ENCODE measurements around the gene SPDYE2B. TPM values are rescaled to one million over a fixed set of nuclear protein-coding genes. Genes with fewer than 3 reads are reported as not detected.
A peak's percentile ranks its signal among the peaks of the same experiment; 100 is the strongest.
"Not testable (repeated sequence)": the region's sequence is repeated elsewhere in the genome, so short reads cannot be mapped to it uniquely, and the experiment has no call there.

SPDYE2B gene
- total RNA-seq: not detected
- 1 to 10 TPM; 2.2 to 4.7 (median 2.7) TPM for polyA plus RNA-seq (ENCODE audit: insufficient read length in 6 of 6)
- long read RNA-seq, donor 1: 0 reads
- long read RNA-seq, donor 2: 0 reads
- long read RNA-seq, donor 3: 0 reads
- long read RNA-seq, donor 4, partial matches to known transcripts: 0 of 1 reads
- long read RNA-seq, donor 4, other reads (novel, unspliced or antisense): 1 of 1 reads
- long read RNA-seq, donor 5: 0 reads
- long read RNA-seq, donor 6: 0 reads
- long read RNA-seq, donor 7: 0 reads
- long read RNA-seq, donor 8: 0 reads
- long read RNA-seq, donor 9: 0 reads
- long read RNA-seq, donor 10, partial matches to known transcripts: 0 of 2 reads
- long read RNA-seq, donor 10, other reads (novel, unspliced or antisense): 2 of 2 reads
- long read RNA-seq, donor 11: 0 reads
- long read RNA-seq, donor 12: 0 reads

- ATAC-seq; H3K9me3 ChIP-seq; H3K4me3 ChIP-seq; H3K36me3 ChIP-seq; DNase-seq; intact Hi-C loops (cut with DNase I); H3K27me3 ChIP-seq; H3K4me1 ChIP-seq; H3K27ac ChIP-seq: not testable (repeated sequence)
Measured at GRCh38 chr7:102649924-102650323, at the start of gene SPDYE2B. Gene SPDYE2B (plus strand): TSS chr7:102650319. CDS start chr7:102652349, 2,030 bp downstream.

GRCh38 chr7:102602317-102602716 is 47.8 kb upstream of the SPDYE2B start:
- H3K27ac ChIP-seq; H3K9me3 ChIP-seq; H3K36me3 ChIP-seq; H3K27me3 ChIP-seq; DNase-seq; H3K4me1 ChIP-seq; ATAC-seq; intact Hi-C loops (cut with DNase I); H3K4me3 ChIP-seq: not testable (repeated sequence)

GRCh38 chr7:102604431-102605145 is 45.5 kb upstream of the SPDYE2B start:
- ATAC-seq: peak; percentile 30
- H3K4me1 ChIP-seq; DNase-seq; intact Hi-C loops (cut with DNase I); H3K27ac ChIP-seq; H3K9me3 ChIP-seq; H3K4me3 ChIP-seq; H3K36me3 ChIP-seq; H3K27me3 ChIP-seq: not testable (repeated sequence)

- intact Hi-C loops (cut with DNase I); H3K27ac ChIP-seq; H3K36me3 ChIP-seq; DNase-seq; ATAC-seq; H3K4me3 ChIP-seq; H3K27me3 ChIP-seq; H3K4me1 ChIP-seq; H3K9me3 ChIP-seq: not testable (repeated sequence)
Measured at GRCh38 chr7:102606848-102607247, 43.3 kb upstream of the SPDYE2B start.

GRCh38 chr7:102609734-102610133 is 40.4 kb upstream of the SPDYE2B start:
- DNase-seq; intact Hi-C loops (cut with DNase I); H3K27ac ChIP-seq; H3K4me1 ChIP-seq; H3K4me3 ChIP-seq; H3K36me3 ChIP-seq; H3K9me3 ChIP-seq; H3K27me3 ChIP-seq; ATAC-seq: not testable (repeated sequence)

GRCh38 chr7:102610441-102610840 is 39.7 kb upstream of the SPDYE2B start:
- H3K4me3 ChIP-seq; ATAC-seq; H3K4me1 ChIP-seq; H3K27ac ChIP-seq; intact Hi-C loops (cut with DNase I); H3K27me3 ChIP-seq; H3K9me3 ChIP-seq; H3K36me3 ChIP-seq: not testable (repeated sequence)
- peak in 2 of 4 donors; percentile 28 to 44 for DNase-seq

- DNase-seq; H3K27me3 ChIP-seq; intact Hi-C loops (cut with DNase I): not testable (repeated sequence)
Measured at GRCh38 chr7:102611013-102611674, 39.0 kb upstream of the SPDYE2B start.

GRCh38 chr7:102611675-102612325 is 38.3 kb upstream of the SPDYE2B start:
- H3K27me3 ChIP-seq; ATAC-seq; H3K9me3 ChIP-seq; H3K36me3 ChIP-seq; intact Hi-C loops (cut with DNase I); H3K4me1 ChIP-seq: not testable (repeated sequence)
- peak overlapping the region in 1 of 2 donors; percentile 23 for H3K4me3 ChIP-seq
- peak in 3 of 4 donors; percentile 25 to 86 (median 36) for DNase-seq
- peak overlapping the region; percentile 44 to 75 for H3K27ac ChIP-seq

More at GRCh38 chr7:102611013-102611674, 39.0 kb upstream of the SPDYE2B start:
- not testable (repeated sequence) for H3K27ac ChIP-seq, H3K9me3 ChIP-seq, H3K4me1 ChIP-seq, H3K36me3 ChIP-seq, H3K4me3 ChIP-seq
- peak; percentile 55 for ATAC-seq

GRCh38 chr7:102613575-102614345 is 36.4 kb upstream of the SPDYE2B start:
- peak in 1 of 4 donors; percentile 32 for DNase-seq
- H3K4me3 ChIP-seq; H3K9me3 ChIP-seq; ATAC-seq; H3K27me3 ChIP-seq; intact Hi-C loops (cut with DNase I); H3K36me3 ChIP-seq; H3K27ac ChIP-seq; H3K4me1 ChIP-seq: not testable (repeated sequence)

GRCh38 chr7:102614346-102614697 is 35.8 kb upstream of the SPDYE2B start:
- peak; percentile 51 for ATAC-seq
- intact Hi-C loops (cut with DNase I); H3K4me1 ChIP-seq: not testable (repeated sequence)

GRCh38 chr7:102614873-102615272 is 35.2 kb upstream of the SPDYE2B start:
- H3K27me3 ChIP-seq; DNase-seq; H3K9me3 ChIP-seq; H3K4me1 ChIP-seq; H3K4me3 ChIP-seq; H3K27ac ChIP-seq; intact Hi-C loops (cut with DNase I); ATAC-seq; H3K36me3 ChIP-seq: not testable (repeated sequence)

More at GRCh38 chr7:102614346-102614697, 35.8 kb upstream of the SPDYE2B start:
- H3K9me3 ChIP-seq, H3K27me3 ChIP-seq, DNase-seq, H3K4me3 ChIP-seq, H3K27ac ChIP-seq, H3K36me3 ChIP-seq: not testable (repeated sequence)

- H3K27me3 ChIP-seq; H3K27ac ChIP-seq; intact Hi-C loops (cut with DNase I); DNase-seq; H3K9me3 ChIP-seq; H3K4me1 ChIP-seq; H3K36me3 ChIP-seq; H3K4me3 ChIP-seq: not testable (repeated sequence)
- ATAC-seq: peak; percentile 10
Measured at GRCh38 chr7:102615930-102616329, 34.2 kb upstream of the SPDYE2B start.
